Measurements from ENCODE around the gene GADD45G. TPM values are rescaled to one million over a fixed set of nuclear protein-coding genes. Genes with fewer than 3 reads are reported as not detected.

GADD45G gene
- total and polyA plus RNA-seq, 2 donors: 6.9 to 21.0 TPM

DNA sequence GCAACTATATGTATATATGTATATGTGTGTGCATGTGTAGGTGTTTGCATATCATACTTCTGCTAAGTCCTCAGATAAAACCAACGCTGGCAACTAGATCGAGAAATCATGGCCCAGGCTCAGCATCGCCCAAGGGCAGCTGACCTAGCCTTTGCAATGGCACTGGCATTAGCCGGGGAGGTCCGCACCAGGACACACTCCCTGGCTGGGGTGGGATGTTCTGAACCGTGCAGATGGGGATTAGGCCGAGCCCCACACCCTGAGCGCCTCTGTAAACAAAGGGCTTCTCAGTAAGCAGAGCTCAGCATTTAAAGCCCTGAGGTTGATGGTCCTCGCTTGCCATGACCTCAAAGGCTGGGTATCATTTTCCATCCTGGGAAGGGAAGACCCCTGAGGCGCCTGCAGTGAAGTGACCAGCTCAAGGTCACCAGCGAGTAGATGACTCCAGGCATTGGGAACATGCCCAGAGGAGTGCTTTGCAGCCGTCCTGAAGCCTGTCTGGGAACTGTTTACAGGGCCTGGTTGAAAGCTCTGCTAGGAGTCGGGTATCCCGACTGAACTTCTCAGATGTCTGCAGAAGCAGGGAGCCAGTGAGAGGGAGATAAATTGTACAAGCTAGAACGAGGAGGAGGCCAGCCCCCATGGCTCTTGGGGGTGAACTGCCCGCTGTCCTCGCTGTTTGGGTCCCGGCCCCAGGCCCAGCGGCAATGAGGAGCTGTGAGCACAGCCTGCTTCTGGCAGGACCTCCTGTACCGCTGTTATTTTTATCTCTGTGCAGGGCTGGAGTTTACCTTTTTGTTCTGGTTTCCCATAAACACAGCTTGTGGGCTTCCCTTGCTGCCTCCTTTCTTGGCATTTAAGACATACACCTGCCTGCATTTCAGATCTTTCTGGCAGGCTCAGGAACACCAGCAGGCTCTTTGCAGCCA lies 18.4 kb downstream of the GADD45G start:
- peaks cover 0 to 15% of the 10 kb centered on the region in 2 donors for H3K4me1 ChIP-seq (ENCODE audit: control insufficient read depth in 2 of 2, insufficient read depth in 2 of 2, low read length in 2 of 2)
- no peak overlapping the region for H3K4me3 ChIP-seq (ENCODE audit: low read length in 2 of 2)
- DNase-seq (ENCODE audit: low read depth in 6 of 9, low spot score in 9 of 9): peak in 1 of 9 donors; percentile 7
- 92% methylated on average over 20 of the region's 20 CpGs for WGBS
- no peaks in the 10 kb centered on the region for H3K36me3 ChIP-seq (ENCODE audit: control insufficient read depth in 2 of 2, insufficient read depth in 2 of 2, low read length in 1 of 2)
- H3K27ac ChIP-seq (ENCODE audit: low read depth in 1 of 2, low read length in 1 of 2): no peak overlapping the region
- no peaks in the 10 kb centered on the region for H3K9me3 ChIP-seq (ENCODE audit: control insufficient read depth in 2 of 2, insufficient read depth in 1 of 2, low read length in 1 of 2)
- H3K27me3 ChIP-seq (ENCODE audit: control insufficient read depth in 2 of 2, insufficient read depth in 1 of 2, low read length in 1 of 2): peaks cover 0 to 11% of the 10 kb centered on the region in 2 donors

DNA sequence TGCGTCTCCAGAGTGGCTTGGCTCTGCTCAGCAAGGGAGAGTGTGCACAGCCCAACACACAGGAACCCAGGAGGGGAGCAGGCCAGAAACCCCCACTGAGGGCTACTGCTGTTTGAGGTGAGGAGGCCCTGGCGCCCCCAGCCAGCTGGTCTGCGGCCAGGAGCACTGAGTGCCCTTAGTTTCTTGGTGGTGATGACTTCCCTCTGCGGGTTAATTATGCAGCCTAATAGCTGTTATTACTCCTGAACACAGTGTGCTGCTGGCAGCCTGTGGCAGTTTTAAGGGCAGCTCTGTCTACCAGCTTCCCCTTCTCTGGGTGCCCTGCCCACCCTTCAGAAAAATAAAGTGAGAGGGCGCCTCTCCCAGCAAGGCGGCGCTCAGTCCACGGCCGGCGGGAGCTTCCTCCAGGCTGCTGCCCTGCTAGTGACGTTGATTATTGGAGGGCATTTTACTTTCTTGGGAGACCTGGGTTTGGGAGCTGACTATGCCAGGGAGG lies 19.2 kb downstream of the GADD45G start:
- WGBS: 38% methylated on average over 11 of the region's 11 CpGs
- no peak overlapping the region for H3K4me3 ChIP-seq (ENCODE audit: low read length in 2 of 2)
- no peak for DNase-seq (ENCODE audit: low read depth in 6 of 9, low spot score in 9 of 9)
- H3K36me3 ChIP-seq (ENCODE audit: control insufficient read depth in 2 of 2, insufficient read depth in 2 of 2, low read length in 1 of 2): no peaks in the 10 kb centered on the region
- peaks cover 0 to 11% of the 10 kb centered on the region in 2 donors for H3K27me3 ChIP-seq (ENCODE audit: control insufficient read depth in 2 of 2, insufficient read depth in 1 of 2, low read length in 1 of 2)
- H3K27ac ChIP-seq (ENCODE audit: low read depth in 1 of 2, low read length in 1 of 2): no peak overlapping the region
- no peaks in the 10 kb centered on the region for H3K9me3 ChIP-seq (ENCODE audit: control insufficient read depth in 2 of 2, insufficient read depth in 1 of 2, low read length in 1 of 2)
- H3K4me1 ChIP-seq (ENCODE audit: control insufficient read depth in 2 of 2, insufficient read depth in 2 of 2, low read length in 2 of 2): peaks cover 0 to 15% of the 10 kb centered on the region in 2 donors

DNA sequence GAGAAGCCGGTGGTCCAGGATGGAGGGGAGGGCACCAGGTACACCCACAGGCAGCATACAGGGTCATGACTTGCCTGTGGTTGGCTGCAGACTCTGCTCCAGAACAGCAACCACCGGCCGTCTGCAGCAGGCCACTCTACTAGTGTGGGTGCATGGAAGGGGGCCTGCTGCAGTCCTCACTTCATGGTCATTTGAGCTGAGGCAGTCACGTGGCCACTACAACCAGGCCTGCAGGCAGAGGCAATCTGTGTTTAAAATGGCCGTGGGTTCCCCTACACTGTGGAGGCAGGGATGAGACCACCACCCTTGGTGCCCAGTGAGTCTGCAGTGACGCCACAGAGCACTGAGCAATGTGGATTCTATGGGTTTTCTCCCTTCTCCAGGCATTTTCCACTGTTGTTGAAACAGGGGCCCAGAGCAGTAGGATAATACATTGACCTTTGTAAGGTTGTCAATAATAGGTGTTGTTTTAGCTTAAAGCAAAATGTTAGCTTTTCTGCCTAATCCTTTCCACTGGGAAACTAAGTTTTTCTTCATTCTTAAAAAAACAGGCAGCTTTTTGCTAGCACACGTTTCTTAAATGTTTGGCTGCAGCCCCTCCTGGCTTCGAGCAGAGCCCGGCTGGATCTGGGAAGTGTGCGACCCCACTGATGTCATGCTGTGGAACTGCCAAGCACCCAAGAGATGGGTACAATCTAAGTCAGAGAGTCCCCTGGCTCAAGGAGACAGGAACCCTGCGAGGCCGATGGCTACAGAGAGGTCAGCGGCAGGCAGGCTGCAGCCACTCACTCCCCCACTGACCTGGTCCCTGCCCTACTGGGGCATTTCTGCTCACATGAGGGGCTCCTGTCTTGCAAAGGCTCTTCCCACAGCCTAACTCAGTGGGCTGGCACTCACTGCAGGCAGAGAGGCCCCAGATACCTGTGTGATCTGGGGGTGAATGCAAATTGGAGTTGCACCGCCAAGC lies 21.2 kb downstream of the GADD45G start:
- H3K27ac ChIP-seq (ENCODE audit: low read depth in 1 of 2, low read length in 1 of 2): no peak overlapping the region
- WGBS: 98% methylated on average over 14 of the region's 14 CpGs
- H3K4me1 ChIP-seq (ENCODE audit: control insufficient read depth in 2 of 2, insufficient read depth in 2 of 2, low read length in 2 of 2): peaks cover 0 to 15% of the 10 kb centered on the region in 2 donors
- H3K36me3 ChIP-seq (ENCODE audit: control insufficient read depth in 2 of 2, insufficient read depth in 2 of 2, low read length in 1 of 2): no peaks in the 10 kb centered on the region
- H3K27me3 ChIP-seq (ENCODE audit: control insufficient read depth in 2 of 2, insufficient read depth in 1 of 2, low read length in 1 of 2): peaks cover 0 to 11% of the 10 kb centered on the region in 2 donors
- no peak overlapping the region for H3K4me3 ChIP-seq (ENCODE audit: low read length in 2 of 2)
- H3K9me3 ChIP-seq (ENCODE audit: control insufficient read depth in 2 of 2, insufficient read depth in 1 of 2, low read length in 1 of 2): no peaks in the 10 kb centered on the region
- DNase-seq (ENCODE audit: low read depth in 6 of 9, low spot score in 9 of 9): no peak

DNA sequence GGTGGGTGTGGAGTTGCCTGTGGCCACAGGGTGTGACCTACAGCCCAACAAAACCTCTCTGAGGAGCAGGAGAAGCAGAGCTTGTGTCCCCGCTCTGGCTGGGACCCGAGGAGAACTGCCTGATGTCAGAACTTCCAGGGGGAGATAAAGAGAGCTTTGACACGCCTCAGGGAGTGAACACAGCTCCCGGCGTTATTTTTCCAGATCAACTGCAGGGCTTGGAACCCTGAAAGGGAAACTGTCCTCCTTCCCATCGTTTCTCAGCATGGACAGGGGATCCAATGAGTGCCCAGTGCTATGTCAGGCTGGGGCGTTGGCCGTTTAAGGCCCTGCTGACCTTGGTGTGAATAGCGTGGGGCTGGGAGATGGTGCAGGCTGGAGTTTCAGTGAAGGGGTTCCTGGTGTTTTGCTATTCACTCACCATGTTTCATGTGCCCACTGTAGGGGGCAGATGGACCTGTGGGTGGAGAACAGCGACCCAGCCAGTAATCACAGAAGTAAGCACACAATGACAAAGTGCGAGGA lies 22.0 kb downstream of the GADD45G start:
- no peak overlapping the region for H3K4me3 ChIP-seq (ENCODE audit: low read length in 2 of 2)
- 92% methylated on average over 11 of the region's 11 CpGs for WGBS

DNA sequence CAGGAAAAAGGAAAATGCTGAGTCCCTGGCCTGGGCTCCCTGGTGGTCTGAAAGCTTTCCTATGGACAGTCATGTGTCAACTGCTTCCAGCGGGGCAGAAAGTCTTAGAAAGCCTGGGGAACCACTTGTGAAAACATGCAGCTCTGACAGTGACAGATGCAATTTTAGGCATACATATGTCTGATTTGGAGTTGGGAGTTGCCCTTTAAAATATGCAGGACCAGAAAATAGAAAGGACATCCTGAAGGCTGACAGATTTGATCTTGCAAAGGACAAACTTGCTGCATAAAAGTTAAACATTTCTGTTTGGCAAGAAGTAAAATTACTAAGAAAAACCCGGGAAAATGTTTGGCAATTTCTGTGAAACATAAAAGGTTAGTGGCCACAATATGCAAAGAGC lies 23.8 kb downstream of the GADD45G start:
- Histone ChIP-seq H3K4me1 (ENCODE audit: control insufficient read depth in 2 of 2, insufficient read depth in 2 of 2, low read length in 2 of 2) (peaks cover 0 to 5% of the 10 kb centered on the region in 2 donors), H3K27ac (ENCODE audit: low read depth in 1 of 2, low read length in 1 of 2) (no peak overlapping the region), H3K4me3 (ENCODE audit: low read length in 2 of 2) (no peak overlapping the region), H3K9me3 (ENCODE audit: control insufficient read depth in 2 of 2, insufficient read depth in 1 of 2, low read length in 1 of 2) (no peaks in the 10 kb centered on the region), H3K27me3 (ENCODE audit: control insufficient read depth in 2 of 2, insufficient read depth in 1 of 2, low read length in 1 of 2) (peaks cover 0 to 11% of the 10 kb centered on the region in 2 donors), H3K36me3 (ENCODE audit: control insufficient read depth in 2 of 2, insufficient read depth in 2 of 2, low read length in 1 of 2) (no peaks in the 10 kb centered on the region)
- no peak for DNase-seq (ENCODE audit: low read depth in 6 of 9, low spot score in 9 of 9)
- WGBS: 92% methylated on average over 2 of the region's 2 CpGs

More for the DNA sequence above, 22.0 kb downstream of the GADD45G start:
- H3K4me1 ChIP-seq (ENCODE audit: control insufficient read depth in 2 of 2, insufficient read depth in 2 of 2, low read length in 2 of 2): peaks cover 0 to 15% of the 10 kb centered on the region in 2 donors
- H3K9me3 ChIP-seq (ENCODE audit: control insufficient read depth in 2 of 2, insufficient read depth in 1 of 2, low read length in 1 of 2): no peaks in the 10 kb centered on the region
- H3K27me3 ChIP-seq (ENCODE audit: control insufficient read depth in 2 of 2, insufficient read depth in 1 of 2, low read length in 1 of 2): peaks cover 0 to 11% of the 10 kb centered on the region in 2 donors
- no peaks in the 10 kb centered on the region for H3K36me3 ChIP-seq (ENCODE audit: control insufficient read depth in 2 of 2, insufficient read depth in 2 of 2, low read length in 1 of 2)
- no peak for DNase-seq (ENCODE audit: low read depth in 6 of 9, low spot score in 9 of 9)
- no peak overlapping the region for H3K27ac ChIP-seq (ENCODE audit: low read depth in 1 of 2, low read length in 1 of 2)

DNA sequence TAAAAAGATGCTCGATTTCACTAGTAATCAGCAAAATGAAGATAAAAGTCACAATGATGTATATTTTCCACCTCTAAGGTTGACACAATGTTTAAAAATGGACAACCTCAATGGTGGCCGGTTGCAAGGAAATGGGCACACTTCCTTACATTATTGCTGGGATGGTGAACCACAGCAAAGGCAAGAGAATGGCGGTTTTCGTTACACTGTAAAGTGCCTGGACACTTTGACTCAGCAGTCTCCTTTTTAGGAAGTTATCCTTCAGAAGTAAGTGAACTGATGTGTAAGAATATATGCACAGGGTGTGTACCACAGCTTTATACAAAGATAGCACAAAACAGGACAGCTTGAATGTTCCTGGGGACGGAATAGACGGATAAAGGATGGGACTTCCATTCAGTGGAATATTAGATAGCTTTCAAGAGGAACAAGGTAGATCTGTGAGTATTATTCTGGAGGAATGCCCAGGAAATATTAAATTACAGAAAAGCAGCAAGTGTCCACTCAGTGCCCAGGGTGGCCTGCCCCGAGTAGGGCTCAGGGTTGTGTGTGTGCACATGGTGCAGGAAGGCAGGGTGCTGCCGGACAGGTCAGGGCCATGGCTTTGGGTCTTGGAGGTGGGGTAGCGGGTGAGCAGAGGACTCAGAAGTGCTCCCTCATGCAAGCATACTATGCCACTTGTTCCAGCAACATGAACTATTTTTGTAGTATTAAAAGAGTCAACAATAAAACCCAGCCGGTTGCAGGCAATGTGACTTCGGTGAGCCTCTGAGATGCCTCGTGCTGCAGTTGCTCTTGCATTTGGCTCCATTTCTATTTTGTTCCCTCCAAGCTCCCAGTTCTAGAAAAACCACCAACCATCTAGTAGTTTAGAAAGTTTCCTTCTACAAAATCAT lies 24.5 kb downstream of the GADD45G start:
- Histone ChIP-seq H3K36me3 (ENCODE audit: control insufficient read depth in 2 of 2, insufficient read depth in 2 of 2, low read length in 1 of 2) (no peaks in the 10 kb centered on the region), H3K27ac (ENCODE audit: low read depth in 1 of 2, low read length in 1 of 2) (no peak overlapping the region), H3K9me3 (ENCODE audit: control insufficient read depth in 2 of 2, insufficient read depth in 1 of 2, low read length in 1 of 2) (no peaks in the 10 kb centered on the region), H3K4me3 (ENCODE audit: low read length in 2 of 2) (no peak overlapping the region), H3K27me3 (ENCODE audit: control insufficient read depth in 2 of 2, insufficient read depth in 1 of 2, low read length in 1 of 2) (peaks cover 0 to 11% of the 10 kb centered on the region in 2 donors), H3K4me1 (ENCODE audit: control insufficient read depth in 2 of 2, insufficient read depth in 2 of 2, low read length in 2 of 2) (no peaks in the 10 kb centered on the region)
- 97% methylated on average over 12 of the region's 12 CpGs for WGBS
- DNase-seq (ENCODE audit: low read depth in 6 of 9, low spot score in 9 of 9): no peak

DNA sequence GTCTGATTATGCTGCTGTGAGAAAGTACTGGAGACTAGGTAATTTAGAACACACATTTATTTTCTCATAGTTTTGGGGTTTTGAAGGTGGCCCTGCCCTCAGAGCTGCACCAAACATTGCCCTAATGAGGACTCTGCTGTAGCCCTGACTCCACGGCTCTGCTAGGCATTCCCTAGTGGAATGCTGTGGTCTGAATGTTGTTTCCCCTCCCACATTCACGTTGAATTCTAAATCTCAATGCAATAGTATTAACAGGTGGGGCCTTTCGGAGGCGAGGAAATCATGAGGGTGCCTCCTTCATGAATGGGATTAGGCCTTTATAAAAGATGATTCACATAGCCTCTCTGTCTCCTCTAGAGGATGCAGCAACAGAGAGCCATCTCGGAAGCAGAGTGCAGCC lies 25.7 kb downstream of the GADD45G start:
- 96% methylated on average over 5 of the region's 5 CpGs for WGBS

DNA sequence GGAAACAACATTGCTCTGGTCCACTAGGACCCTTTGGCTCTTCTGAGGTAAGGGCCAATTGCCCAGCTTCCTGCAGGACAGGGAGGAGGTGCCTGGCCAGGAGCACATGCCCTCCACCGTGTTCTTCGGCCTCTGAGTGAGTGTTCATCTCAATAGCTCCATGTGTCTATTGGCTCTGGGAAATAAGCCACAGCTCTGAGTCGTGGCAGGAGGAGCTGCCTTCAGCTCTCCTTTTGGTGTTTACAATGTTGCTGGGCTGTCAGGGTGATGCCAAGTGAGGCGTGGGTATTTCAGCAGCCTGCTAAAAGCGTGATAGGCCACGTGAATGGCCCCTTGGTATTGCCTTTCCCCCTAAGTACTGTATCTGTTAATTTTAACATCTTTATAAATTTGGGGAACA lies 26.6 kb downstream of the GADD45G start:
- Histone ChIP-seq H3K27me3 (ENCODE audit: control insufficient read depth in 2 of 2, insufficient read depth in 1 of 2, low read length in 1 of 2) (peaks cover 0 to 11% of the 10 kb centered on the region in 2 donors), H3K4me3 (ENCODE audit: low read length in 2 of 2) (no peak overlapping the region), H3K9me3 (ENCODE audit: control insufficient read depth in 2 of 2, insufficient read depth in 1 of 2, low read length in 1 of 2) (no peaks in the 10 kb centered on the region), H3K36me3 (ENCODE audit: control insufficient read depth in 2 of 2, insufficient read depth in 2 of 2, low read length in 1 of 2) (no peaks in the 10 kb centered on the region), H3K27ac (ENCODE audit: low read depth in 1 of 2, low read length in 1 of 2) (no peak overlapping the region), H3K4me1 (ENCODE audit: control insufficient read depth in 2 of 2, insufficient read depth in 2 of 2, low read length in 2 of 2) (no peaks in the 10 kb centered on the region)
- 97% methylated on average over 6 of the region's 6 CpGs for WGBS
- no peak for DNase-seq (ENCODE audit: low read depth in 6 of 9, low spot score in 9 of 9)

More for the DNA sequence above, 25.7 kb downstream of the GADD45G start:
- Histone ChIP-seq H3K4me3 (ENCODE audit: low read length in 2 of 2) (no peak overlapping the region), H3K27ac (ENCODE audit: low read depth in 1 of 2, low read length in 1 of 2) (no peak overlapping the region), H3K27me3 (ENCODE audit: control insufficient read depth in 2 of 2, insufficient read depth in 1 of 2, low read length in 1 of 2) (peaks cover 0 to 11% of the 10 kb centered on the region in 2 donors), H3K9me3 (ENCODE audit: control insufficient read depth in 2 of 2, insufficient read depth in 1 of 2, low read length in 1 of 2) (no peaks in the 10 kb centered on the region), H3K36me3 (ENCODE audit: control insufficient read depth in 2 of 2, insufficient read depth in 2 of 2, low read length in 1 of 2) (no peaks in the 10 kb centered on the region), H3K4me1 (ENCODE audit: control insufficient read depth in 2 of 2, insufficient read depth in 2 of 2, low read length in 2 of 2) (no peaks in the 10 kb centered on the region)
- no peak for DNase-seq (ENCODE audit: low read depth in 6 of 9, low spot score in 9 of 9)
